Measurements from ENCODE around the gene TRAF1.

TRAF1 gene

DNA sequence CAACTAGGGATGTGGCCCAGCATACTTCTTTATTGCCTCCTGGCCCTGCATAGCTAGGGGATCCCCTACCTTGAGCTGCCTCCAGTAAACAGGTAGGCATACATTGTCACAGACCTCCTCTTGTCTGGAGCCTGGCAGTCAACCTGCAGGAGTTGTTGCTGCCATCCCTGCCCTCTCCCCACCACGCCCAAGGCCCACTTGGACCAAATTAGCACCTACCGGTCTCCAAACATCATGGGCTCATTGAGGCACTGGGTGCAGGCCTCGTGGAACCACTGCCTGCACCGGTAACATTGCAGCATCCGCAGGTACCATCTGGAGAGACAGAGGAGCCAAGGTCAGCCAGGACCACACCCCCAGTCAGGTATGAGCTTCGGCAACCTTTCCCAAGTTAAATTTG is 59.9 kb downstream of the TRAF1 start:
- DNase-seq: no peak

DNA sequence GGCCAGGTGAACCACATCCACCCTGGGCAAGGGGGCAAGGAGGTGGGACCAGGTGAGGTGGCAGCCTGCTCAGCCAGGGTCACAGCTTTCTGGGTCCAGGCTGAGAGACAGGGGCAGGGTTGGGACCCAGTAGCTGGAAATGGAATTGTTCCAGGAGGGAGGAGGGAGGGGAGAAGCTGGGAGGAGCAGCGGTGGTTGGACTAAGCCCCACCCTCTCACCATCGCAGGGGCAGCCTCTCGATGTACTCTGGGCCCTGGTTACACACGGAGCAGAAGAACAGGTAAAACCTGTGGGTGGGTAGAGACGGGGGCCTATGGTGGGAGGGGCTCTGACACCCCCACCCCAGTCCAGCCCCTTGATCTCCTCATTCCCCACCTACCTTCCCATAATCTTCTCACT is 60.8 kb downstream of the TRAF1 start:
- DNase-seq: no peak

DNA sequence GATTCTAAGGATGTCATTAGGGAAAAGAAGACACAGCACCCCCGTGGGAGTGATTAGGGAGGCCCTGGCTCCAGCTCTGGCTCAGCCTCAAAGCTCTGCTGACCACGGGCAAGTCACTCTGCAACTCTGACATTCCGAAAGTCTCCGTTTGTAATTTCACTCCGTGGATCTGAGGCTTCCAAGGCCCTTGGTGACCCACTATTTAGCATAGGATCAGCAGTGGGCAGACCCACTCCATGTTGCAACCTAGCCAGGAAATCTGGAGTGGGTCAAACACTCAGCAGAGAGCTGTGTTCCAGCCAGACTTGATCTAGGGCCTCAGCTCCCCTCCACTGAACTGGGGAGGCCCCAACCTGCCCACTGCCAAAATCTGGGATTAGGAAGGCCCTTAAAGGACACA is 61.4 kb downstream of the TRAF1 start:
- DNase-seq: no peak

DNA sequence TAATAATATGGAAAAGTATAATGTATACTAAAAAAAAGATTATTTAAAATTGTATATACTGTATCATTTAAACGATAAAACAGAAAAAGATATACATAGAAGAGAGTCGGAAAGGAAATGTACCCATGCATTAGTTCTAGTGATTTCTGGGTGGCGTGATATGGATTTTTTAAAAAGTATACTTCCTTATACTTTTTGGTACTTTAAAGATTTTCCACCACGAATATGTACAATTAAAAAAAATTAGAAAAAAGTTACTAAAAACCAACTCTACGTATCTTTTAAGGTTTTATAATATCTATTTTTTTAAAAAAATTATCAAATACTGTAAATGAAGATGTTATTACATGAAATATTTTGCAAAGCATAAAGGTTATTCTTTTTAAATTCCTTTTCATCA is 61.9 kb downstream of the TRAF1 start:
- DNase-seq: no peak

DNA sequence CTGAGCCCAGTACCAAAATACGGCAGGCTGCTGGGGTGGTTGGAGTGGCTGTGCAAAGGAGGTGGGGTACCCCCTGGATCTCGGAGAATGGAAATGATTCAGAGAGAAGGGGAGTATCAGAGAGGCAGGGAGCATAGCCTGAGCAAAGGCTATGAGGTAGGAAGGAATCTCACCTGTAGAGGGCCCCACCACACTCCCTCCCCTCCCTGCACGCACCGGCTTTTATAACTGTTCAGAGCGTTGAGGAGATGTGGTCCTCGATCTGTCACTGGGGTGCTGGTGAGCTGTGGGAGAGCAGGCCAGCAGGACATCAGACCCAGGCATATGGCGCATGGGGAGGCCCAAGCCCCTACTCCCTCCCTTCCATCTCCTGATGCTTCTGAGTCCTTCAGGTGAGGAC is 62.8 kb downstream of the TRAF1 start:
- DNase-seq: no peak

DNA sequence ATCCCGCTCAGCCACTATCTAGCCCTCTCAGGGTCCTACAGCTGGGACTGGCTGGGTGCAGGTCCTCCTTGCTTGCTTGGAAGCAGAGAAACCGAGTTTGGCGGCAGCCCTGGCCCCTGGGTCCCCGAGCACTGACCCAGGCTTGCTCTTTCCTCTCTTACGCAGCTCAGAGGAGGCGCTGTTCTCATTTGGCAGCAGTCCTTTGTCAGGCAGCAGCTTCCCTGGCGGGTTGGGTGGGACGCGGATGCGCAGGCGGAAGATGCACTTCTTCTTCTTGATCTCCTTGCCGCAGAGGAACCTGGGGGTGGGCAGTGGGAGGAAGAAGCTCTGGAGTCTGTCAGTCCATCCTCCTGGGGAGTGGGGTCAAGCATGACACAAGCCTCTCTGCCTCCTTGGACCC is 64.1 kb downstream of the TRAF1 start:
- no peak for DNase-seq

DNA sequence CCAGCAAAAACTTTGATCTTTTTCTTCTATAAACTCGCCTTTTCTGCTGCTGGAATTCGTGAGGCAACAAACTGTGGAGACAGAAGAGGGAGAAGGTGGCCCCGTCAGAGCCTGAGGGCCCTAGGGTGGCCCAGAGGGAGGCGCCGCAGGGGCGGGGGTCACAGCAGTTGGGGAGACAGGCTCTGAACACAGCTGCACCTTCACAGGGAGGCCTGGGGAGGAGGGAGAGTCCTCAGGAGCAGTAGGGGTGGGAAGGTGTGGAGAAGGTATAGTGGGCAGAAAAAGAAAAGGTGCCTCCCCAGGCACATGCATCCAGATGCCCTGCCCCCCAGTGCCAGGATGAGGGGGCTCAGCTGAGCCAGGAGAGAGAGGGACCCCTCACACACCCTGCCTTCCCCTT is 64.7 kb downstream of the TRAF1 start:
- no peak for DNase-seq

DNA sequence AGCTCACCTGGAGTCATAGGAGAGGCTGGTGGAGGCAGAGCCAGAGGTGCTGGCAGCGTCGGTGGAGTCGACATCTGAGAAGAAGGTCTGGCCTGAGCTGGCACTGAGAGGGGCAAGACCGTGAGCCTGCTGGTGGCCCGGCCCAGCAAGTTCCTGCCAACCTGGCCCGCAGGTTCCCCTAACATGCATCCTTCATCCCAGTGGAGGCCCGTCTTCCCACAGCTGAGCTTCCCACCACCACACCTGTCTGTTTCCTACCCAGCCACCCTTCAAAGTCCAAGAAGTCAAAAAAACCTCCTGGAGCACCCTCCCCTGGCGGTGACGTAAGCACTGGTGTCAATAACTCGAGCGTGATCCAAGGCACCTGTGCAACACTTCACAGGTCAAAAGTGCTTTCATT is 66.5 kb downstream of the TRAF1 start:
- no peak for DNase-seq

DNA sequence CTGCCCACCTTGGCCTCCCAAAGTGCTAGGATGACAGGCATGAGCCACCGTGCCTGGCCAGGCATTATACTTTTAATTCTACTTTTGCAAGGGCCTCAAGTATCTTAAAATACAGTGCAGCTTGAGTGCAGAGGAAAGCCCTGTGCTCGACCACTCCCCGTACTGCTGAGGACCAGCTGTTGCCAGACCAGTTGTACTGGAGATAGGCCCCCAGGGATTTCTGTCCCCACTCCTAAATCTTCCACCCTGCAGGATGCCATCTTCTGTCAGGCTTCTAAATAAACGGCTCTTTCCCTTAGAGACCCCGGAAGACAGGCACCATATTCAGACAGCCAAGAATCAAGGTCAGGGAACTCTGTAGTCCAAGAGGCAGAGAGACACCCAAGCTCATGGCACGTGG is 67.2 kb downstream of the TRAF1 start:
- DNase-seq: no peak

DNA sequence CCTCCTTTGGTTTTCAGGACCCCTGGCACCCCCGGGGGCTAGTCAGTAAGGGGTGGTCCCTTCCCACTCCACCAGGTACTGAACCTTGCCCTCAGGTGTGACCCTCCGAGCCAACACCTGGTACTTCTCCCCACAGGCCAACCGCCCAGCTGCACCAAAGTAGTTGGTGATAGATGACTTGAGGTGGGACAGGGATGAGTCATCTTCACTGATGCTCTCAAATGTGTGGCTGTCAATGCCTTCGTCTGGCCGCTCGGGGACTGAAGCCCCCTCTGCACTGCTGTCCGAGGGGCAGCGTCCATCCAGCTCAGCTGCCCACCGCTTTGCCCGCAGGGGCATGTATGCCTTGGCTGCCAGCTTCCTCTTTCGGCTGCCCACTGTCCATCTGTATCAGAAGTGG is 68.7 kb downstream of the TRAF1 start:
- no peak for DNase-seq

DNA sequence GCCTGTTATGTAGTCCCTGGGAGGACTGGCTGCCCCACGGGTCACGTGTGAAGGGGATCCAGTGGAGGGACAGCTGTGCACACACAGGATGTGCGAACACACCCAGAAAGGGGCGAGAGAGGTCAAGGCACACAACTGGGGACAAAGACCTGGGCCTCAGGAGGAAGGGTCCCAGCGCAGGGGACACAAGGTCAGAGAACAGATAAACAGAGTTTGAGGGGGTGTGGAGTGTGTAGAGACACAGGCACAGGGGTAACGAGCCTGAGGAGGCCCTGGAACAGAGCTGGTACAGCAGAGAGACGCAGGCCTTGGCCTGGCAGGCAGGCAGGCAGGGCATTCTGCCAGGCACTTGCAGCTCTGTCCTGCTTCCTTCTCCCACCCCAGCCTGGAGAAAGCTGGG is 69.1 kb downstream of the TRAF1 start:
- DNase-seq: no peak

DNA sequence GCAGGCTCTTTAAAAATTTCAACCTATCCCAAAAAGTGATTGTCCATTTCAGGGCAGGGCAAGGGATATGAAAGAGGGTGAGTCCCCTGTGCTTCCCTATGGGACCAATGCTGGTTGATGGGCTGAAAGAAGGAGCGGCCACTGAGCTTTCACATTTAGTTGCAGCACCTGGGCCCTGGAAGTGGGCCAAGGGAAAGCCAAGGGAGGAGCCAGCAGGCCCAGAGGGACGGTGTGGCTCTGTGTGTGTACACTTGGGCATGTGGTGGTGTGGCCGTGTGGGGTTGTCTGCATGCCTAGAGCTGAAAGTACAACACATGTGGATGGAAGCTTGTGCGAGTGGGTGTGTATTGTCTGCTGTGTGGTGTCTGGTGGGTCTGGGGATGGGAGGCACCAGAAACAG is 69.9 kb downstream of the TRAF1 start:
- DNase-seq: no peak

DNA sequence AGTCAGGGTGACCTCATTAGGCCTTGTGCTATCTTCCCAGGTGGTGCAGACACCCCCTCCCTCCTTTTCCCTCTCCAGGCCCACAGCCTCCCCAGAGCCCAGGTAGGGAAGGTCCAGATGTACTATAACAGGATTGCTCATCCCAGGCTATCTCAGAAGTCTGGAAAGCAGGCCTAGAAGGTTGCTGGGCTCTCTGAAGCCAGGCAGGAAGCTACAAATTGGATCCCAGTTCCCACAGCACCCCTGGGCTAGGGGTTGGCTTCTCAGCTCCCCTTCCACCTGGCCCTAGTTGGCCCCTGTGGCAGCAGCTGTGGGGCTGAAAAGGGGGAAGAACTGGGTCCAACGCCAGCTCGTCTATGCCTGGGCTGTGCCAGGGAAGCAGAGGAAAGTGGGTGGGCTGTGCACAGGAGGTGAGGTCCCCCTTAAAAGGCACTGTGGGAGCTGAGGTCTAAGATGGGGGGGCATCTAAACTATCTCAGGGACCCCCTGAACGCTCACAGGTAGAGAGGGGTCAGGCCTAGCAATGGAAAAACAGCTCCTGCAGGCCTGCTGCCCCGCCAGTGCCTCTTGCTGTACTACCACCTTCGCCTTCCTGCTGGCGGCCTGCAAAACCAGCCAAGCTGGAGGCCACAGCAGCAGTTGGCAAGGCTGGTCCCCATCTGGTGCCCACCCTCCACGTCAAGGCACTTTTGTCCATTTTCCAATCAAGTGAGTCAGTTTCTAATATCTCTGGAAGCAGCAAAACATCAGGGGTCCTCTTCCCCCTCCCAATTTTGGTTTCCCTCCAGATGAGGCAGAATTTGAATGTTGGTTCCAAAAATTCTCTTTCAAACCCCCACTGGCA is 70.5 kb downstream of the TRAF1 start:
- no peak for DNase-seq

DNA sequence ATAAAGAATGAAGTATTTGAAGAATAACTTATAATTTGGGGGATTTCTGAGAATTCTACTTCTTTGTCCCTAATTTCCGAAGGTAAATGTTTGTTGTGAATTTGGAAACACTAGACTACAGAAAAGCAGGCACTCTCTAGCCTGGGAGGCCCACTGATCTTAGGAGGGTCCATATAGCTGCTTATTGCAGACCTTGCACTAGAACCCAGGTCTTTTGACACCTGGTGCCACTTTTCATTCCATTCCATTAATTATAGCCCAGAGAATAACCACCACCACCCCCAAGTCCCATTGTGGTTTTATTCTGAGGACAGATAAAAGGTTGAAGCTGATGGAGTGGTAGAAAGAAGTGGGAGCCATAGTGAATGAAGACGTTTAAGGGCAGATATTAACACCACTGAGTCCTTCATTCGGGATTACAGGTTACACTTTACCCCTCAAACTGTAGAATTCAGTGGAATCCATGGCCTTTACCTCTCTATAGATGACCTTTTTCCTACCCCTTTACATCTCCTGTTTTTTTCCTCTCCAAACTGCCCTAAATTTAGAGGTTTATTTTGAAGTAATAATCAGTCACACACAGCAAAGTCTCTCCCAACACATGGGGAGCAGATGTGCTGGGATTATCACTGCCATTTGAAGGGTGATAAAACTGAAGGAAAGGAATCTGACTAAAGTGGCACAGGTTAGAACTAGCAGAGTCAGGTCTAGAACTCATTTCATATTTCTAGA is 71.8 kb downstream of the TRAF1 start:
- no peak for DNase-seq

DNA sequence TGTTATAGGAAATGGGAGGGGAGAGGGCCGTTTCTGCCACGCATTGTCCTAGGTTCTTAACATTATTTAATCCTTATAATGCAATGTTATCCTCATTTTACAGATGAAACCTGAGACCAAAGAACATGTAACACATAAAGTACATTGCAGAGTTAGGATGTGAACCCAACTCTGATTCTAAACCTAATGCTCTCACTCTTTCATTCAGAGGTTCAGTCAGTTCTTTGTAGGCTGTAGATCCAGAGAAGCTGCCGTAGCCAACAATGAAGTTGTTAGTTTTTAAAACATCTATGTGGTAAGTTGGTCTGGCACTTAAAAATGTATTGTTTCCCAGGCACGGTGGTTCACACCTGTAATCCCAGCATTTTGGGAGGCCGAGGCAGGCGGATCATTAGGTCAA is 73.4 kb downstream of the TRAF1 start:
- DNase-seq: no peak

All from fibroblast of upper back skin (primary cell).